ENCODE measurements around the gene MAN1B1. TPM values are rescaled to one million over a fixed set of nuclear protein-coding genes. Genes with fewer than 3 reads are reported as not detected.

MAN1B1 gene
- total and polyA plus RNA-seq, 2 of the 4 experiments (the other 2 are of a cell fraction): 28.7 to 55.1 TPM

- 66% methylated on average over 21 of the region's 27 CpGs; no CpG with 5 or more reads in 1 of the 2 experiments for WGBS, 2 experiments (ENCODE audit: extremely low coverage in 2 of 2, insufficient read length in 1 of 2)
- no peaks in the 10 kb centered on the region for H4K20me1 ChIP-seq (ENCODE audit: insufficient read depth, low read length)
- H3K9me1 ChIP-seq (ENCODE audit: insufficient read depth, low read length): peaks cover 9% of the 10 kb centered on the region; the same call in 1 of the 2 replicates
- intact Hi-C loops (cut with micrococcal nuclease): no loop called here
- H3K23ac ChIP-seq (ENCODE audit: low read depth, low read length): no peak overlapping the region
- no peak for DNase-seq
- no peak overlapping the region for H3K14ac ChIP-seq (replicated peaks; ENCODE audit: low read depth, low read length)
- peaks cover 13% of the 10 kb centered on the region for H3K27me3 ChIP-seq (ENCODE audit: control insufficient read depth, insufficient read depth, low read length)
- CTCF ChIA-PET: no interaction called here
- H2AFZ ChIP-seq (replicated peaks; ENCODE audit: low read length, poor library complexity): no peak overlapping the region
- H2BK15ac ChIP-seq (ENCODE audit: low read depth, low read length): no peak overlapping the region
- no peak overlapping the region for H4K91ac ChIP-seq (ENCODE audit: insufficient read depth, low read depth, low read length)
- no peaks in the 10 kb centered on the region for H3K4me1 ChIP-seq (ENCODE audit: control insufficient read depth, insufficient read depth, low read length)
- no peak overlapping the region for H2BK5ac ChIP-seq (ENCODE audit: low read depth, low read length, poor library complexity, severe bottlenecking)
- no peak overlapping the region for H4K8ac ChIP-seq (ENCODE audit: low read depth in 2 of 2, low read length in 2 of 2)
- no peak overlapping the region for H2AK9ac ChIP-seq (replicated peaks; ENCODE audit: low read depth, low read length, poor library complexity)
- no peak overlapping the region for H4K5ac ChIP-seq (ENCODE audit: low read depth, low read length)
- H3K9me3 ChIP-seq (ENCODE audit: control insufficient read depth, insufficient read depth, low read length): no peaks in the 10 kb centered on the region
- no TSS peak for BruUV-seq (replicated peaks)
- no peak overlapping the region for H2BK20ac ChIP-seq (ENCODE audit: low read depth, low read length)
- in situ Hi-C loops (cut with MboI; ENCODE audit: low sequenced_read_pairs): no loop called here
- no peak overlapping the region for H3K4ac ChIP-seq (ENCODE audit: low read depth, low read length)
- no peak for ATAC-seq (ENCODE audit: low read depth)
- POLR2A ChIA-PET (ENCODE audit: unreplicated experiment): no interaction called here
- TF ChIP-seq USF2 (IDR thresholded peaks at IDR 0.05; ENCODE audit: low read depth, low read length) (no peak), ELK1 (IDR thresholded peaks at IDR 0.05; ENCODE audit: borderline replicate concordance, low read depth, low read length) (no peak), MAZ (IDR thresholded peaks at IDR 0.05; ENCODE audit: borderline replicate concordance, low read depth, low read length) (no peak), RCOR1 (IDR thresholded peaks at IDR 0.05; ENCODE audit: insufficient replicate concordance, low read length) (no peak)
- H2AK5ac ChIP-seq (ENCODE audit: low read depth, low read length): no peak overlapping the region
- H3K36me3 ChIP-seq (ENCODE audit: control insufficient read depth, insufficient read depth, low read length): no peaks in the 10 kb centered on the region
- H2BK120ac ChIP-seq (ENCODE audit: low read depth, low read length): no peak overlapping the region
- H3K79me1 ChIP-seq (ENCODE audit: low read depth in 1 of 2, low read length in 2 of 2): no peaks in the 10 kb centered on the region
- no peak overlapping the region for H3K27ac ChIP-seq (ENCODE audit: insufficient read depth, low read length)
- H3K4me2 ChIP-seq (ENCODE audit: low read depth, low read length): no peak overlapping the region
- dilution Hi-C loops (cut with HindIII; ENCODE audit: low sequenced_read_pairs, unreplicated experiment): no loop called here
- no peak overlapping the region for H3K18ac ChIP-seq (ENCODE audit: low read depth, low read length)
- H3K4me3 ChIP-seq (ENCODE audit: insufficient read depth, low read depth, low read length): no peak overlapping the region
- H3K56ac ChIP-seq (ENCODE audit: extremely low read depth, insufficient read depth, low read length): no peak overlapping the region
- H3K9ac ChIP-seq (ENCODE audit: low read depth, low read length): no peak overlapping the region
Measured at GRCh38 chr9:137148242-137148641, 61.5 kb downstream of the MAN1B1 start.
